Neuronal stem cell (in vitro differentiated cells): Measurements from ENCODE around the gene FLNC. TPM values are rescaled to one million over a fixed set of nuclear protein-coding genes. Genes with fewer than 3 reads are reported as not detected.

Experiments used
- DNase-seq: peaks from one replicate; pipeline ENCODE4 v3.0.0-alpha.2; 2013; ENCODE audit warnings: low spot score
- H2AFZ ChIP-seq: one replicate; pipeline ENCODE4 v1.6.1; 2013; ENCODE audit warnings: mild to moderate bottlenecking, low read length, inconsistent platforms
- H2AK5ac ChIP-seq: 2 replicates; pipeline ENCODE4 v1.6.1; 2013; ENCODE audit warnings: low read depth, mild to moderate bottlenecking, inconsistent platforms, low read length, moderate library complexity, mixed read lengths
- H2BK120ac ChIP-seq: 2 replicates; pipeline ENCODE4 v1.6.1; 2013; ENCODE audit warnings: low read depth, mild to moderate bottlenecking, inconsistent platforms, low read length, moderate library complexity, mixed read lengths
- H2BK12ac ChIP-seq: one replicate; pipeline ENCODE4 v1.6.1; 2013; ENCODE audit warnings: low read length, inconsistent platforms
- H2BK15ac ChIP-seq: 2 replicates; pipeline ENCODE4 v1.6.1; 2013; ENCODE audit warnings: mild to moderate bottlenecking, low read length, inconsistent platforms, mixed read lengths
- H2BK5ac ChIP-seq: one replicate; pipeline ENCODE4 v1.6.1; 2013; ENCODE audit warnings: inconsistent platforms, mild to moderate bottlenecking, low read length, moderate library complexity
- H3K14ac ChIP-seq: one replicate; pipeline ENCODE4 v1.6.1; 2013; ENCODE audit warnings: low read length, inconsistent platforms
- H3K18ac ChIP-seq: 2 replicates; pipeline ENCODE4 v1.6.1; 2013; ENCODE audit warnings: low read length, inconsistent platforms
- H3K23ac ChIP-seq: 2 replicates; pipeline ENCODE4 v1.6.1; 2013; ENCODE audit warnings: low read depth, mild to moderate bottlenecking, mixed read lengths, low read length, inconsistent platforms; ENCODE audit not compliant: poor library complexity
- H3K27ac ChIP-seq: replicated peaks from 3 replicates; pipeline ENCODE4 v1.5.1; 2013; ENCODE audit warnings: low read length, inconsistent platforms
- H3K27me3 ChIP-seq, 3 experiments: 2 replicates each; pipeline ENCODE4 v1.6.1; 2013; ENCODE audit warnings: low read length in 3 of 3, mild to moderate bottlenecking in 2 of 3, inconsistent platforms in 1 of 3, low read depth in 1 of 3, mixed read lengths in 1 of 3, moderate library complexity in 1 of 3; ENCODE audit not compliant: control insufficient read depth in 3 of 3, insufficient read depth in 3 of 3
- H3K36me3 ChIP-seq, 2 donors: replicated peaks in 1 of 2; 2 replicates each; pipeline ENCODE4 v1.6.1; 2013; ENCODE audit warnings: low read length in 2 of 2; ENCODE audit not compliant: control insufficient read depth in 2 of 2, insufficient read depth in 2 of 2
- H3K4ac ChIP-seq: 2 replicates; pipeline ENCODE4 v1.6.1; 2013; ENCODE audit warnings: inconsistent platforms, mild to moderate bottlenecking, low read length, moderate library complexity
- H3K4me1 ChIP-seq, 2 donors: 1 replicate in 1 of 2; 2 replicates in 1 of 2; pipeline ENCODE4 v1.6.1; 2013; ENCODE audit warnings: low read length in 2 of 2, low read depth in 1 of 2; ENCODE audit not compliant: control insufficient read depth in 2 of 2, insufficient read depth in 1 of 2
- H3K4me2 ChIP-seq: one replicate; pipeline ENCODE4 v1.6.1; 2013; ENCODE audit warnings: mild to moderate bottlenecking, low read length, inconsistent platforms; ENCODE audit not compliant: insufficient read depth, poor library complexity, severe bottlenecking
- H3K4me3 ChIP-seq, 2 donors: 2 replicates each; pipeline ENCODE4 v1.5.1; 2013; ENCODE audit warnings: low read length in 2 of 2, mild to moderate bottlenecking in 2 of 2, inconsistent platforms in 1 of 2, moderate library complexity in 1 of 2
- H3K79me1 ChIP-seq: one replicate; pipeline ENCODE4 v1.6.1; 2013; ENCODE audit warnings: low read depth, mild to moderate bottlenecking, inconsistent platforms, low read length, moderate library complexity
- H3K9ac ChIP-seq: one replicate; pipeline ENCODE4 v1.6.1; 2013; ENCODE audit warnings: mild to moderate bottlenecking, low read depth, low read length, inconsistent platforms; ENCODE audit not compliant: poor library complexity
- H3K9me3 ChIP-seq, 2 donors: replicated peaks in 1 of 2; 2 replicates each; pipeline versions ENCODE3 to v1.6.1; 2013; ENCODE audit warnings: low read length in 2 of 2, mild to moderate bottlenecking in 2 of 2, inconsistent platforms in 1 of 2, low read depth in 1 of 2, mixed read lengths in 1 of 2, moderate library complexity in 1 of 2; ENCODE audit not compliant: control insufficient read depth in 2 of 2, insufficient read depth in 1 of 2
- H4K8ac ChIP-seq: one replicate; pipeline ENCODE4 v1.6.1; 2013; ENCODE audit warnings: low read depth, mild to moderate bottlenecking, inconsistent platforms, low read length, moderate library complexity
- H4K91ac ChIP-seq: one replicate; pipeline ENCODE4 v1.6.1; 2013; ENCODE audit warnings: low read length, low read depth, mild to moderate bottlenecking, inconsistent platforms; ENCODE audit not compliant: poor library complexity
- WGBS, 2 donors: extraction: QIAGEN DNeasy Blood & Tissue Kit; methylation state at CpG; one replicate each; pipeline ENCODE4 v1.1.7; 2013; ENCODE audit warnings: missing lambda C conversion rate in 2 of 2, mixed read lengths in 1 of 2; ENCODE audit not compliant: insufficient read length in 2 of 2, insufficient replicate concordance in 1 of 2; ENCODE audit errors: extremely low coverage in 2 of 2; 5-methylcytosine and 5-hydroxymethylcytosine counted together
- polyA plus RNA-seq, 2 experiments: library from polyadenylated mRNA; stranded (reverse); fragments of 200-250 nt; gene quantifications; one replicate each; pipeline ENCODE4 v1.2.3, GENCODE V29; 2013

The FLNC gene
- 17.5 TPM for polyA plus RNA-seq (2013, experiment 1 of 2)
- polyA plus RNA-seq (2013, experiment 2 of 2) = 17.4 TPM

DNA sequence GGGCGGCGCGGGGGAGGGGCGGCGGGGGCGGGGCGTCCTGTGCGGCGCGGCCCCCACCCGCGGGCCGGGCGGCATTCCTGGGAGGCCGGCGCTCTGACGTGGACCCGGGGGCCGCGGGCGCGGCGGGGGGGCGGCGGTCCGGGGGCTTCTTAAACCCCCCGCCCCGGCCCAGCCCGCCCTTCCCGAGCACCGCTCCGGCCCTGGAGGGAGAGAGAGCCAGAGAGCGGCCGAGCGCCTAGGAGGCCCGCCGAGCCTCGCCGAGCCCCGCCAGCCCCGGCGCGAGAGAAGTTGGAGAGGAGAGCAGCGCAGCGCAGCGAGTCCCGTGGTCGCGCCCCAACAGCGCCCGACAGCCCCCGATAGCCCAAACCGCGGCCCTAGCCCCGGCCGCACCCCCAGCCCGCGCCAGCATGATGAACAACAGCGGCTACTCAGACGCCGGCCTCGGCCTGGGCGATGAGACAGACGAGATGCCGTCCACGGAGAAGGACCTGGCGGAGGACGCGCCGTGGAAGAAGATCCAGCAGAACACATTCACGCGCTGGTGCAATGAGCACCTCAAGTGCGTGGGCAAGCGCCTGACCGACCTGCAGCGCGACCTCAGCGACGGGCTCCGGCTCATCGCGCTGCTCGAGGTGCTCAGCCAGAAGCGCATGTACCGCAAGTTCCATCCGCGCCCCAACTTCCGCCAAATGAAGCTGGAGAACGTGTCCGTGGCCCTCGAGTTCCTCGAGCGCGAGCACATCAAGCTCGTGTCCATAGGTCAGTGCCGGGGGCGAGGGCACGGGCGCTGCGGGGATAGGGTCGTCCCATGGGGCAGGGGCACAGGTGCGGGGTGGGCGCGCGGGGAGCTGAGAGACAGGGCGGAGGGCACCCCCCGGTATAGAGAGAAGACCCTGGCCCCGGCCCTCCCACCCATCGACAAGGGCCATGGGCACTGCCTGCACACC is at the start of gene FLNC:
FLNC (plus strand) TSS at position 176 of the 947 bp plus-strand sequence; CDS start at position 408, 232 bp downstream.
- Histone ChIP-seq H2BK5ac (peak within 1 kb of the TSS; percentile 98), H3K4me2 (peak within 1 kb of the TSS; percentile 85), H3K9me3 (no peaks in the 10 kb centered on the region), H2BK15ac (peak within 1 kb of the TSS; percentile 87), H3K27me3 (no peaks in the 10 kb centered on the region), H4K8ac (no peak within 1 kb of the TSS), H3K9ac (peak within 1 kb of the TSS; percentile 99), H3K4ac (peak within 1 kb of the TSS; percentile 80), H3K18ac (peak within 1 kb of the TSS; percentile 99), H3K79me1 (peaks cover 6% of the 10 kb centered on the region), H2BK120ac (peak within 1 kb of the TSS; percentile 95), H2BK12ac (peak within 1 kb of the TSS; percentile 63), H3K4me3 (peak within 1 kb of the TSS; percentile 29 to 82), H4K91ac (no peak within 1 kb of the TSS), H3K36me3 (peaks cover 0 to 7% of the 10 kb centered on the region in 2 donors), H3K23ac (peak within 1 kb of the TSS; percentile 96), H3K14ac (peak within 1 kb of the TSS; percentile 85), H3K27ac (peak within 1 kb of the TSS; percentile 90), H2AFZ (peak within 1 kb of the TSS; percentile 92), H3K4me1 (peaks cover 38 to 46% of the 10 kb centered on the region in 2 donors), H2AK5ac (peak within 1 kb of the TSS; percentile 89)
- WGBS, 2 donors = no CpG with 5 or more reads among the region's 109 CpGs
- DNase-seq = no peak

DNA sequence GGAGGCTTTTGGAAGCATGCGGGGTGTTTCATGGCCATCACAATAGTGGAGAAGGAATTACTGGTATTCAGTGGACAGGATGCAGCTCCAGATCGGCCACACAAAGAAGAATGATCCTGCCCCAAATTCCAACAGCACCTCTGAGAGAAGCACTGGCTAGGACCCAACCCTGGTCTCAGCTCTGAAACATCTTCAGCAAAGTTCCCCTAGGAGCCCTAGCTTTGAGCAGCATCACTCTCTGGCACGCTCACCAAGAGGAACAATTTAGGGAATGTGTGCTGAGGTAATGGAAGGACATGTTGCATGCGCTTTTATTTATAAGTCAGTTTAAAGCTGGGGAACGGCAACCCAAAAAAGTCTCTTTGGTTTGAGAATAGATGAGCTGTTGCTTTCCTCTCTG is 49.1 kb upstream of the FLNC start:
- Histone ChIP-seq H3K9ac (no peak overlapping the region), H4K8ac (no peak overlapping the region), H2BK15ac (no peak overlapping the region), H3K14ac (no peak overlapping the region), H2AK5ac (no peak overlapping the region), H3K9me3 (peaks cover 2 to 3% of the 10 kb centered on the region in 2 donors), H2BK12ac (no peak overlapping the region), H2BK5ac (no peak overlapping the region), H3K4ac (no peak overlapping the region), H3K23ac (no peak overlapping the region), H3K4me2 (no peak overlapping the region), H3K79me1 (no peaks in the 10 kb centered on the region), H2BK120ac (no peak overlapping the region), H3K4me3 (no peak overlapping the region), H4K91ac (no peak overlapping the region), H3K4me1 (peaks cover 0 to 2% of the 10 kb centered on the region in 2 donors), H3K27ac (no peak overlapping the region), H3K27me3 (no peaks in the 10 kb centered on the region), H3K18ac (no peak overlapping the region), H2AFZ (no peak overlapping the region), H3K36me3 (no peaks in the 10 kb centered on the region)
- DNase-seq = no peak
- WGBS, 2 donors = no CpG with 5 or more reads among the region's 5 CpGs

- H2BK120ac ChIP-seq = no peak overlapping the region
- no peak overlapping the region for H2BK5ac ChIP-seq
- no peak overlapping the region for H2AK5ac ChIP-seq
- no peak for DNase-seq
- H2BK15ac ChIP-seq = no peak overlapping the region
- no peak overlapping the region for H3K9ac ChIP-seq
- no peak overlapping the region for H2BK12ac ChIP-seq
- no peak overlapping the region for H3K14ac ChIP-seq
- H3K36me3 ChIP-seq = no peaks in the 10 kb centered on the region
- H3K9me3 ChIP-seq = peaks cover 0 to 3% of the 10 kb centered on the region in 2 donors
- H3K4me1 ChIP-seq = peaks cover 0 to 2% of the 10 kb centered on the region in 2 donors
- no peak overlapping the region for H3K4me2 ChIP-seq
- WGBS, 2 donors = no CpG with 5 or more reads among the region's 3 CpGs
- no peak overlapping the region for H4K8ac ChIP-seq
- H3K4ac ChIP-seq = no peak overlapping the region
- no peak overlapping the region for H4K91ac ChIP-seq
- H3K27me3 ChIP-seq = no peaks in the 10 kb centered on the region
- H3K27ac ChIP-seq = no peak overlapping the region
- no peak overlapping the region for H3K4me3 ChIP-seq
- H3K79me1 ChIP-seq = no peaks in the 10 kb centered on the region
- no peak overlapping the region for H2AFZ ChIP-seq
- H3K18ac ChIP-seq = no peak overlapping the region
- H3K23ac ChIP-seq = no peak overlapping the region
Measured at GRCh38 chr7:128781851-128782250, 48.4 kb upstream of the FLNC start.
